GM13977 (cell line): Measurements from ENCODE around the gene TCFL5.

Source experiments
- DNase-seq: peaks from one replicate; pipeline ENCODE4 v3.0.0; 2012; ENCODE audit warnings: low spot score
- CTCF ChIP-seq: IDR thresholded peaks from 2 replicates; pipeline ENCODE4 v1.5.1; 2012; ENCODE audit warnings: mild to moderate bottlenecking, control low read depth; ENCODE audit not compliant: insufficient read depth; ENCODE audit errors: extremely low read depth, missing control alignments
- in situ Hi-C: fragments of 300-500 bp; cut with MboI; formaldehyde crosslinking; loops from one replicate; pipeline ENCODE4 v1.12.0; 2022; ENCODE audit warnings: low sequenced_read_pairs, low pct_unique_long_range_greater_than_20kb, mixed read lengths, inconsistent platforms; ENCODE audit not compliant: unreplicated experiment

Gene TCFL5

GRCh38 chr20:62895539-62895938 lies 33.9 kb upstream of the TCFL5 start:
- no peak for TF ChIP-seq CTCF
- DNase-seq = no peak
- in situ Hi-C loops = no loop called here

GRCh38 chr20:62894261-62894660 lies 32.6 kb upstream of the TCFL5 start:
- in situ Hi-C loops = no loop called here
- TF ChIP-seq CTCF = no peak
- no peak for DNase-seq

GRCh38 chr20:62893700-62894099 lies 32.1 kb upstream of the TCFL5 start:
- peak; percentile 2 for TF ChIP-seq CTCF
- in situ Hi-C loops = no loop called here
- no peak for DNase-seq

- no peak for TF ChIP-seq CTCF
- in situ Hi-C loops = no loop called here
- no peak for DNase-seq
These were observed 31.0 kb upstream of the TCFL5 start for GRCh38 chr20:62892348-62893304.

- DNase-seq = no peak
- TF ChIP-seq CTCF = no peak
- in situ Hi-C loops = no loop called here
These were observed 29.5 kb upstream of the TCFL5 start for GRCh38 chr20:62891111-62891510.

GRCh38 chr20:62890444-62890843 lies 28.8 kb upstream of the TCFL5 start:
- in situ Hi-C loops = no loop called here
- DNase-seq = no peak
- no peak for TF ChIP-seq CTCF
